ENCODE results near the gene NDST4. TPM values are rescaled to one million over a fixed set of nuclear protein-coding genes. Genes with fewer than 3 reads are reported as not detected.

The NDST4 gene
- total RNA-seq, 6 donors from 2014 or later, result not detected

DNA sequence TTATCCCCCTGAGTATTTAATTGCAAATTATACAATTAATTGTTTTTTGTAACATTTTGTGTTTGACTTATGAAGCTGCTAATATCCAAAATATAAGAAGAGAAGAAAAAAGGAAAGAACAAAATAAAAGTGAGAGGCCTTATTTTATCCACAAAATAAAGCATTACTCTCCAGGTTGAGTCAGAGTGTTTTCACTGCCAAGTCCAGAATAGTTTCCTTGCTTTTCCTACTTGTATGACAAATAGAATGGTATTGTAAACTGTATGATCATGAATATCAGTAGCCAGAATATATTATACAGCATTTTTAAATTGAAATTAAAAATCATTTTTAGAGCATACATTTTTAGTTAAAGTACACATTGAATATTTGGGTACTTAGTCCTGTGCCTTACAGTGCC is 237.8 kb downstream of the NDST4 start:
- DNase-seq, result no peak
- Histone ChIP-seq H3K27ac (no peak overlapping the region), H3K27me3 (no peaks in the 10 kb centered on the region), H3K4me3 (no peak overlapping the region), H3K9me3 (no peaks in the 10 kb centered on the region), H3K4me1 (no peaks in the 10 kb centered on the region), H3K36me3 (no peaks in the 10 kb centered on the region)
- TF ChIP-seq POLR2A (IDR thresholded peaks at IDR 0.05) (no peak), EP300 (IDR thresholded peaks at IDR 0.05) (no peak), POLR2AphosphoS5 (IDR thresholded peaks at IDR 0.05) (no peak)
- TF ChIP-seq, protein P1, sequence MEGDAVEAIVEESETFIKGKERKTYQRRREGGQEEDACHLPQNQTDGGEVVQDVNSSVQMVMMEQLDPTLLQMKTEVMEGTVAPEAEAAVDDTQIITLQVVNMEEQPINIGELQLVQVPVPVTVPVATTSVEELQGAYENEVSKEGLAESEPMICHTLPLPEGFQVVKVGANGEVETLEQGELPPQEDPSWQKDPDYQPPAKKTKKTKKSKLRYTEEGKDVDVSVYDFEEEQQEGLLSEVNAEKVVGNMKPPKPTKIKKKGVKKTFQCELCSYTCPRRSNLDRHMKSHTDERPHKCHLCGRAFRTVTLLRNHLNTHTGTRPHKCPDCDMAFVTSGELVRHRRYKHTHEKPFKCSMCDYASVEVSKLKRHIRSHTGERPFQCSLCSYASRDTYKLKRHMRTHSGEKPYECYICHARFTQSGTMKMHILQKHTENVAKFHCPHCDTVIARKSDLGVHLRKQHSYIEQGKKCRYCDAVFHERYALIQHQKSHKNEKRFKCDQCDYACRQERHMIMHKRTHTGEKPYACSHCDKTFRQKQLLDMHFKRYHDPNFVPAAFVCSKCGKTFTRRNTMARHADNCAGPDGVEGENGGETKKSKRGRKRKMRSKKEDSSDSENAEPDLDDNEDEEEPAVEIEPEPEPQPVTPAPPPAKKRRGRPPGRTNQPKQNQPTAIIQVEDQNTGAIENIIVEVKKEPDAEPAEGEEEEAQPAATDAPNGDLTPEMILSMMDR (IDR thresholded peaks at IDR 0.05), result no peak
- ATAC-seq (ENCODE audit: low FRiP score in 2 of 2), result no peak

- no peaks in the 10 kb centered on the region for H3K36me3 ChIP-seq
- no peak for DNase-seq
- H3K27me3 ChIP-seq, result no peaks in the 10 kb centered on the region
- H3K9me3 ChIP-seq, result no peaks in the 10 kb centered on the region
- no peak overlapping the region for H3K4me3 ChIP-seq
- H3K27ac ChIP-seq, result no peak overlapping the region
- no peaks in the 10 kb centered on the region for H3K4me1 ChIP-seq
- no peak for ATAC-seq (ENCODE audit: low FRiP score in 2 of 2)
- whole genome bisulfite sequencing, 2 donors, result 88 to 95% methylated on average over 1 of the region's 1 CpG
- TF ChIP-seq EP300 (IDR thresholded peaks at IDR 0.05) (no peak), POLR2A (IDR thresholded peaks at IDR 0.05) (no peak), POLR2AphosphoS5 (IDR thresholded peaks at IDR 0.05) (no peak)
- TF ChIP-seq, protein P1 (IDR thresholded peaks at IDR 0.05), result no peak
These were observed 239.1 kb downstream of the NDST4 start for GRCh38 chr4:114874321-114874720.

- H3K36me3 ChIP-seq, result no peaks in the 10 kb centered on the region
- TF ChIP-seq POLR2AphosphoS5 (IDR thresholded peaks at IDR 0.05) (no peak), EP300 (IDR thresholded peaks at IDR 0.05) (no peak), POLR2A (IDR thresholded peaks at IDR 0.05) (no peak)
- TF ChIP-seq, protein P1 (IDR thresholded peaks at IDR 0.05), result no peak
- no peak overlapping the region for H3K27ac ChIP-seq
- H3K4me1 ChIP-seq, result no peaks in the 10 kb centered on the region
- no peaks in the 10 kb centered on the region for H3K27me3 ChIP-seq
- ATAC-seq (ENCODE audit: low FRiP score in 2 of 2) (no peak), DNase-seq (no peak)
- 55 to 58% methylated on average over 1 of the region's 1 CpG for WGBS, 2 donors
- no peaks in the 10 kb centered on the region for H3K9me3 ChIP-seq
- H3K4me3 ChIP-seq, result no peak overlapping the region
These were observed 242.4 kb downstream of the NDST4 start for GRCh38 chr4:114870987-114871386.

- Histone ChIP-seq H3K36me3 (no peaks in the 10 kb centered on the region), H3K9me3 (no peaks in the 10 kb centered on the region), H3K4me1 (no peaks in the 10 kb centered on the region), H3K4me3 (no peak overlapping the region), H3K27me3 (no peaks in the 10 kb centered on the region), H3K27ac (no peak overlapping the region)
- TF ChIP-seq POLR2A (IDR thresholded peaks at IDR 0.05) (no peak), POLR2AphosphoS5 (IDR thresholded peaks at IDR 0.05) (no peak), EP300 (IDR thresholded peaks at IDR 0.05) (no peak)
- TF ChIP-seq, protein P1 (IDR thresholded peaks at IDR 0.05), result no peak
- 25 to 26% methylated on average over 2 of the region's 2 CpGs for WGBS, 2 donors
- ATAC-seq (ENCODE audit: low FRiP score in 2 of 2) (no peak), DNase-seq (no peak)
These were observed 246.3 kb downstream of the NDST4 start for GRCh38 chr4:114866901-114867670.

- 64 to 77% methylated on average over 2 of the region's 2 CpGs for WGBS, 2 donors
- ATAC-seq (ENCODE audit: low FRiP score in 2 of 2) (no peak), DNase-seq (no peak)
- no peak overlapping the region for H3K4me3 ChIP-seq
- no peak overlapping the region for H3K27ac ChIP-seq
- TF ChIP-seq POLR2A (IDR thresholded peaks at IDR 0.05) (no peak), POLR2AphosphoS5 (IDR thresholded peaks at IDR 0.05) (no peak), EP300 (IDR thresholded peaks at IDR 0.05) (no peak)
- TF ChIP-seq, protein P1 (IDR thresholded peaks at IDR 0.05), result no peak
- H3K9me3 ChIP-seq, result no peaks in the 10 kb centered on the region
- H3K4me1 ChIP-seq, result no peaks in the 10 kb centered on the region
- no peaks in the 10 kb centered on the region for H3K27me3 ChIP-seq
- no peaks in the 10 kb centered on the region for H3K36me3 ChIP-seq
These were observed 249.4 kb downstream of the NDST4 start for GRCh38 chr4:114864060-114864459.
